Effector memory CD4-positive, alpha-beta T cell (primary cell): ENCODE measurements around the gene INIP.

Source experiments
- DNase-seq, 3 donors: peaks; one replicate each; pipeline ENCODE4 v3.0.0-alpha.2; 2020
- H3K27ac ChIP-seq: 2 replicates; pipeline ENCODE4 v1.7.0; 2013; ENCODE audit warnings: mild to moderate bottlenecking, low read length, moderate library complexity; ENCODE audit not compliant: insufficient read depth, poor library complexity, severe bottlenecking
- H3K27me3 ChIP-seq: replicated peaks from 2 replicates; pipeline ENCODE4 v1.7.0; 2013; ENCODE audit warnings: mild to moderate bottlenecking, low read length; ENCODE audit not compliant: insufficient read depth, control insufficient read depth, poor library complexity, severe bottlenecking
- H3K36me3 ChIP-seq: 2 replicates; pipeline ENCODE4 v1.7.0; 2013; ENCODE audit warnings: mild to moderate bottlenecking, low read length, moderate library complexity; ENCODE audit not compliant: control insufficient read depth, insufficient read depth
- H3K4me1 ChIP-seq: 2 replicates; pipeline ENCODE4 v1.7.0; 2013; ENCODE audit warnings: low read length, mild to moderate bottlenecking; ENCODE audit not compliant: control insufficient read depth, insufficient read depth, poor library complexity, severe bottlenecking
- H3K4me3 ChIP-seq: 2 replicates; pipeline ENCODE4 v1.7.0; 2013; ENCODE audit warnings: low read length, low read depth, mild to moderate bottlenecking; ENCODE audit not compliant: insufficient read depth, poor library complexity, severe bottlenecking
- H3K9me3 ChIP-seq: 2 replicates; pipeline ENCODE4 v1.7.0; 2013; ENCODE audit warnings: mild to moderate bottlenecking, low read length, moderate library complexity; ENCODE audit not compliant: control insufficient read depth

INIP gene

DNA sequence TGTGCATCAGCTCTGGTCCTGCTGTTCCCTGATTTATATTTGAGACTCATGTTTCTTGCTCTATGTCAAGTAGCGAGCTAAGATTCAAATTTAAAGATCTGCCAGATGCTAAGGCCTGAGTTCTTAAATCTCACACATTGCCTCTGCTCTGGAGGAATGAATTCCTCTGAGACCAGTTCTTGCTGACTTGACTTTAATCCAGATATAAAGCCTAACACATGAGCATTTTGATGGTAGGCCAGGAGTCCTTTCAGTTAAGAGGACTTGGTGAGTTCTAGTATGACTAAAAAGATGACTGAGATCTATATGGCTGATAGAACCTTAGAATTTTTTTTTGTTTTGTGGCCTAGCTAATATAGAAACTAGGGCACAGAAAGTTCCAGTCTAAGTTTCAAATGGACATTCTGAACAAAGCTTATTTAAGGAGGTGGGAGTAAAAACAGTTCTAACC is 1.3 kb upstream of the INIP start:
- Histone ChIP-seq H3K27ac (no peak overlapping the region), H3K9me3 (no peaks in the 10 kb centered on the region), H3K4me1 (no peaks in the 10 kb centered on the region), H3K36me3 (no peaks in the 10 kb centered on the region), H3K27me3 (no peaks in the 10 kb centered on the region), H3K4me3 (no peak overlapping the region)
- no peak for DNase-seq

GRCh38 chr9:112712678-112713077 is 5.2 kb downstream of the INIP start:
- no peaks in the 10 kb centered on the region for H3K9me3 ChIP-seq
- DNase-seq, result no peak
- peaks cover 10% of the 10 kb centered on the region for H3K36me3 ChIP-seq
- H3K4me1 ChIP-seq, result no peaks in the 10 kb centered on the region
- H3K4me3 ChIP-seq, result no peak overlapping the region
- no peak overlapping the region for H3K27ac ChIP-seq
- no peaks in the 10 kb centered on the region for H3K27me3 ChIP-seq

GRCh38 chr9:112711050-112711689 is 6.7 kb downstream of the INIP start:
- peaks cover 10% of the 10 kb centered on the region for H3K36me3 ChIP-seq
- DNase-seq, result no peak
- H3K27ac ChIP-seq, result no peak overlapping the region
- H3K4me1 ChIP-seq, result no peaks in the 10 kb centered on the region
- H3K4me3 ChIP-seq, result no peak overlapping the region
- no peaks in the 10 kb centered on the region for H3K27me3 ChIP-seq
- H3K9me3 ChIP-seq, result no peaks in the 10 kb centered on the region

GRCh38 chr9:112705768-112706427 is 12.0 kb downstream of the INIP start:
- Histone ChIP-seq H3K36me3 (no peaks in the 10 kb centered on the region), H3K9me3 (no peaks in the 10 kb centered on the region), H3K4me3 (no peak overlapping the region), H3K27me3 (no peaks in the 10 kb centered on the region), H3K4me1 (no peaks in the 10 kb centered on the region), H3K27ac (no peak overlapping the region)
- no peak for DNase-seq

DNA sequence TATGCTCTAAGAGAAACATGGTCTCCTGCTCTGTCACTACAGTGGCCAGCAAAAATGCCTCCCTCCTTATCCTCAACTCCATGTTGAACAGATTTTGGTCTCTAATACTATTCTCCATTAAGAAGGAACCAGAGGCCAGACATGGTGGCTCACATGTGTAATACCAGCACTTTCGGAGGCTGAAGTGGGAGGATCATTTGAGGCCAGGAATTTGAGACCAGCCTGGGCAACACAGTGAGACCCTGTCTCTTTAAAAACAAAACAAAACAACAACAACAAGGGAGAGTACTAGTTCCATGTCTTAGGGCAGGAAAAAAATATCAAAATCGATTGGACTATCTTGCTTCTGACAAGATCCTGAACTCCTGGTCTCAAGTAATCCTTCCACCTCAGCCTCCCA is 14.6 kb downstream of the INIP start:
- H3K27ac ChIP-seq, result no peak overlapping the region
- DNase-seq, result no peak
- H3K4me3 ChIP-seq, result no peak overlapping the region
- no peaks in the 10 kb centered on the region for H3K27me3 ChIP-seq
- no peaks in the 10 kb centered on the region for H3K9me3 ChIP-seq
- H3K4me1 ChIP-seq, result no peaks in the 10 kb centered on the region
- peaks cover 3% of the 10 kb centered on the region for H3K36me3 ChIP-seq

DNA sequence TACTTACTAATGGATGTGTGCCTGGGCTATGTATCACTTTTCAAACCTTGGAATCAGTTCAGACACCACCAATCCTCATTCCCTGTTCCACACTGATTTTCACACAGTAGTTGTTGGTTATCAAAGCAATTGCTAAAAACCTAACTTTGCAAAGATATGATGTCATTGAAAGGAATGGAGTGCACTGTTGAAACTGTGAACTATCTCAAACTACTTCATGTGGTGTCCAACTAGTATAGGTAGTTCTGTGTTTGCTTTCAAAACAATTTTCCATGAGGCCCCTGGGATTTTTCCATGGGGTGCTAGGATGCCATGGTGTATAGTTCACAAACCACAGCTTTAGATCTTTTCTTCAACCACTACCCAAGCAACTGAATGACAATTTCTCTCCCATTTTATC is 17.8 kb downstream of the INIP start:
- H3K36me3 ChIP-seq, result peaks cover 8% of the 10 kb centered on the region
- H3K27ac ChIP-seq, result no peak overlapping the region
- no peak overlapping the region for H3K4me3 ChIP-seq
- no peaks in the 10 kb centered on the region for H3K9me3 ChIP-seq
- no peaks in the 10 kb centered on the region for H3K27me3 ChIP-seq
- DNase-seq, result no peak
- no peaks in the 10 kb centered on the region for H3K4me1 ChIP-seq

- H3K4me3 ChIP-seq, result no peak overlapping the region
- no peaks in the 10 kb centered on the region for H3K9me3 ChIP-seq
- no peak for DNase-seq
- no peaks in the 10 kb centered on the region for H3K27me3 ChIP-seq
- peaks cover 8% of the 10 kb centered on the region for H3K36me3 ChIP-seq
- H3K27ac ChIP-seq, result no peak overlapping the region
- no peaks in the 10 kb centered on the region for H3K4me1 ChIP-seq
These were observed 18.7 kb downstream of the INIP start for GRCh38 chr9:112699230-112699629.

- peaks cover 8% of the 10 kb centered on the region for H3K36me3 ChIP-seq
- DNase-seq, result no peak
These were observed 21.5 kb downstream of the INIP start for GRCh38 chr9:112696461-112696860.

DNA sequence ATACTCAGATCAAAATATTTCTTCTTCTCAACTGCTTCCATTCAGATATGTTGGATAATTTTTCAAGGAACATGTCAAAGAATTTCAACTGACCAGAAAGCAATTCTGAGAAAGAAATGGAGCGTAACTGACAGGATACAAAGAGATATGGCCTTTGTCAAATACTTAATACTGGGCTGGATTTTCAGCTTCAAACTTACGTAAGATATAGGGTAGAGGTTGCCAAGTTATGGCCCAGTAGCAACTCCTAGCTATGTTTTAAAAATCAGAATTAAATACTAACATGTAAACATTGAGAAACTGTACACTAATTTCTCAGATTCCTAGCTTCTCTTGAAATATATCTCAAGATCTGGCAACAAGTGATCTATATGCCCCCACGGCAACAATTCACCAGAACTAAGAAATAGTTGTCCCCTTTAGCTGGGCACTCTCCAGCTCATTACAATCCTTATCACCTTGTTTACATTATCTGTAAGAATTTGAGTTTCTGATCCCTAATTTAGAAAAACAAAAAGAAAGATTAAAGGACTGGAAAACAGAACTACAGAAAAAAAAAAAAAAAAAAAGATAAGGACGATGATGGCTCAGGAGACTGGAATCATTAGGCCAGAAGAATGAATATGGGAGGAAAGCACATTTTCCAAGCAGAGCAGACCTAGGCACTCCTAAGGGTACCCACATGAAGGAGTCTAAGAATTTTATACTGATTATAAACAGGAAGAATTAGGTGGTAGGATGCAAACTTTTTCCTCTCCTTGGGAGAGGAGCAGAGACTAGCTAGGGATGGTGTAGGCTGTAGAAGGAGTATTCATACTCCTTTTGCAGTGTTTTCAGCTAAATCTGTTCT is 23.0 kb downstream of the INIP start:
- H3K27me3 ChIP-seq, result no peaks in the 10 kb centered on the region
- no peak overlapping the region for H3K4me3 ChIP-seq
- no peak for DNase-seq
- H3K9me3 ChIP-seq, result no peaks in the 10 kb centered on the region
- peaks cover 8% of the 10 kb centered on the region for H3K36me3 ChIP-seq
- no peak overlapping the region for H3K27ac ChIP-seq
- no peaks in the 10 kb centered on the region for H3K4me1 ChIP-seq

More at GRCh38 chr9:112696461-112696860, 21.5 kb downstream of the INIP start:
- H3K27me3 ChIP-seq, result no peaks in the 10 kb centered on the region
- H3K27ac ChIP-seq, result no peak overlapping the region
- H3K4me3 ChIP-seq, result no peak overlapping the region
- no peaks in the 10 kb centered on the region for H3K4me1 ChIP-seq
- no peaks in the 10 kb centered on the region for H3K9me3 ChIP-seq
